ENCODE results near the gene L3MBTL1. TPM values are rescaled to one million over a fixed set of nuclear protein-coding genes. Genes with fewer than 3 reads are reported as not detected.

L3MBTL1 gene
- total RNA-seq, 1 donor from 2014 or later = 5.0 TPM

DNA sequence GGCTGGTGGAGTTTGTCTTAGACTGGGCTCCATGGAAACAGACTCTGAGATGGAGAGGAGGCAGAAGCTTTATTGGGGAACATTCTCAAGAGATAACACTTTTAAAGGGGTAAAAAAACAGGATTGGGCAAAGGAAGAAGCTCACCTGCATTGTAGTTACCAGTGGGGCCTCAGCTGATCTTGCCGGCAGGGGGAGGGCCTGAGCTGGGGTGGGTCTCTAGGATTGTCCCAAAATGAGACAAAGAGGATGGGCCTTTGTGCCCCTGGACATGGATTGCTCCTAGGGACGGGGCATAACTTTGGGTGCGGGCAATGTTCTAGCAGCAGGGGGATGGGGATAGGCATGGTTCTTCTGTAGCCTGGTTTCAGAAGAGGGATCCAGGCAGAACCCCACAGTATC lies 63.8 kb downstream of the L3MBTL1 start:
- H3K36me3 ChIP-seq (ENCODE audit: control insufficient read depth, insufficient read depth, low read length) = no peaks in the 10 kb centered on the region
- H3K27me3 ChIP-seq (ENCODE audit: control insufficient read depth, insufficient read depth, low read length) = no peaks in the 10 kb centered on the region
- TF ChIP-seq CTCF (IDR thresholded peaks at IDR 0.05; ENCODE audit: insufficient read depth, low read length, severe bottlenecking) = no peak
- H3K4me3 ChIP-seq (ENCODE audit: low read depth, low read length) = no peak overlapping the region
- no peak for DNase-seq (ENCODE audit: low read depth)
- FAIRE-seq = no peak

DNA sequence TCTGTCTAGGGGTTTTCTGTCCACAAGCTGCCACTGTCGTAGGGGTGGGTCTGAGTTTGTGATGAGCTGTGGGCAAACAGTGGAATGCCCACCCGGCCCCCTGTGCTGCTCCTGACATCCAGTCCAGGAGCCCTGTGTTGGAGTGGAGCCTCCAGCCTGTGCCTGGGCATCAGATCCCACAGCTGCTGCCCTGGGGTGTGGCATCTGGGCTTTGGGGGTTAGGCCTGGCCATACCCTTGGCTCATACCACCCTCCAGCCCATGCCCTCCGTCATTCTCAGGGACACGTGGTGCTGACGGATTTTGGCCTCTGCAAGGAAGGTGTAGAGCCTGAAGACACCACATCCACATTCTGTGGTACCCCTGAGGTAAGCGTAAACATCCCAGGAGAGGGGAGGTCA lies 64.3 kb downstream of the L3MBTL1 start:
- FAIRE-seq (no peak), DNase-seq (ENCODE audit: low read depth) (no peak)
- H3K27me3 ChIP-seq (ENCODE audit: control insufficient read depth, insufficient read depth, low read length) = no peaks in the 10 kb centered on the region
- no peak overlapping the region for H3K4me3 ChIP-seq (ENCODE audit: low read depth, low read length)
- H3K36me3 ChIP-seq (ENCODE audit: control insufficient read depth, insufficient read depth, low read length) = no peaks in the 10 kb centered on the region
- no peak for TF ChIP-seq CTCF (IDR thresholded peaks at IDR 0.05; ENCODE audit: insufficient read depth, low read length, severe bottlenecking)

- Histone ChIP-seq H3K27me3 (ENCODE audit: control insufficient read depth, insufficient read depth, low read length) (no peaks in the 10 kb centered on the region), H3K36me3 (ENCODE audit: control insufficient read depth, insufficient read depth, low read length) (no peaks in the 10 kb centered on the region), H3K4me3 (ENCODE audit: low read depth, low read length) (no peak overlapping the region)
- no peak for FAIRE-seq
- TF ChIP-seq CTCF (IDR thresholded peaks at IDR 0.05; ENCODE audit: insufficient read depth, low read length, severe bottlenecking) = no peak
- no peak for DNase-seq (ENCODE audit: low read depth)
Observed at GRCh38 chr20:43572891-43573290, 65.4 kb downstream of the L3MBTL1 start.

GRCh38 chr20:43576108-43576507 lies 68.6 kb downstream of the L3MBTL1 start:
- Histone ChIP-seq H3K4me3 (ENCODE audit: low read depth, low read length) (no peak overlapping the region), H3K36me3 (ENCODE audit: control insufficient read depth, insufficient read depth, low read length) (no peaks in the 10 kb centered on the region), H3K27me3 (ENCODE audit: control insufficient read depth, insufficient read depth, low read length) (no peaks in the 10 kb centered on the region)
- TF ChIP-seq CTCF (IDR thresholded peaks at IDR 0.05; ENCODE audit: insufficient read depth, low read length, severe bottlenecking) = no peak
- FAIRE-seq (no peak), DNase-seq (ENCODE audit: low read depth) (no peak)

DNA sequence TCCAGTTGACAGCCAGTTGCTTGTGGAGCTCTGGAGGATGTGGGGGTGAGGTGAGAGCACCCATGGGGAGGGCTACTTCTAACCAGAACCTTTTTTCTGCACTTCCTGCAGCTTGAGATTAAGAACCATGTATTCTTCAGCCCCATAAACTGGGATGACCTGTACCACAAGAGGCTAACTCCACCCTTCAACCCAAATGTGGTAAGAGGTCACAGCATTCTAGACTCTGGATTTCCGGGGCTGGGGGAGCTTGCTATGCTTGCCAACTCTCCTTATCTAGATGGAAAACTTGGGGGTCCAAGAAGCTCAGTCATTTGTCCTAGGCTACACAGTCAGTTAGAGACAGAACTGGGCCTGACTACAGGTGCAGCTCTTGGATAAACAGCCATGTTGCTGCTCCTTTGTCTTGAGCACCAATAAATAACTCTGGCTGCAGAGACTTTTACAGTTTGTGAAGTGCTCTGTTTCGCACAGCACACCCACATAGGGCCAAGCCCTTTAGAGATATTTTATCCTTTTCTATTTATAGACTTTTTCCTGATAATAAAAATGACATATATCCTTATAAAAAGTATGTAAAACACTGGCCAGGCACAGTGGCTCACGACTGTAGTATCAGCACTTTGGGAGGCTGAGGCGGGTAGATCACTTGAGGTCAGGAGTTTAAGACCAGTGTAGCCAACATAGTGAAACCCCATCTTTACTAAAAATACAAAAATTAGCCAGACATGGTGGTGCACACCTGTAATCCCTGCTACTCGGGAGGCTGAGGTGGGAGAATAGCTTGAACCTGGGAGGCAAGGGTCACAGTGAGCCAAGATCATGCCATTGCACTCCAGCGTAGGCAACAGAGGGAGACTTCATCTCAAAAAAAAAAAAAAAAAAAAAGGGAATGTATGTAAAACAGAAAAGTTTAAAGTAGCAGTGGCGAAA lies 72.6 kb downstream of the L3MBTL1 start:
- no peaks in the 10 kb centered on the region for H3K27me3 ChIP-seq (ENCODE audit: control insufficient read depth, insufficient read depth, low read length)
- H3K36me3 ChIP-seq (ENCODE audit: control insufficient read depth, insufficient read depth, low read length) = no peaks in the 10 kb centered on the region
- DNase-seq (ENCODE audit: low read depth) = no peak
- no peak for FAIRE-seq
- H3K4me3 ChIP-seq (ENCODE audit: low read depth, low read length) = no peak overlapping the region
- TF ChIP-seq CTCF (IDR thresholded peaks at IDR 0.05; ENCODE audit: insufficient read depth, low read length, severe bottlenecking) = no peak

Data from bronchial epithelial cell (primary cell).